Keratinocyte (primary cell): ENCODE results near the gene ZFYVE26.

ENCODE experiments used
- EZH2 ChIP-seq: IDR thresholded peaks from one replicate; pipeline ENCODE4 v1.6.1; 2012; ENCODE audit warnings: inconsistent platforms, mild to moderate bottlenecking, low read length, moderate library complexity
- TF ChIP-seq, protein P1 (sequence below), 3 experiments: IDR thresholded peaks in 1 of 3; conservative IDR thresholded peaks in 1 of 3; optimal IDR thresholded peaks in 1 of 3; 2 replicates in 2 of 3; 3 replicates in 1 of 3; pipeline versions ENCODE3 to v1.5.1; 2011; ENCODE audit warnings: low read length in 3 of 3, mild to moderate bottlenecking in 3 of 3, moderate library complexity in 2 of 3, control low read depth in 1 of 3, inconsistent platforms in 1 of 3; ENCODE audit not compliant: insufficient read depth in 2 of 3; ENCODE audit errors: extremely low read depth in 1 of 3

DNA sequence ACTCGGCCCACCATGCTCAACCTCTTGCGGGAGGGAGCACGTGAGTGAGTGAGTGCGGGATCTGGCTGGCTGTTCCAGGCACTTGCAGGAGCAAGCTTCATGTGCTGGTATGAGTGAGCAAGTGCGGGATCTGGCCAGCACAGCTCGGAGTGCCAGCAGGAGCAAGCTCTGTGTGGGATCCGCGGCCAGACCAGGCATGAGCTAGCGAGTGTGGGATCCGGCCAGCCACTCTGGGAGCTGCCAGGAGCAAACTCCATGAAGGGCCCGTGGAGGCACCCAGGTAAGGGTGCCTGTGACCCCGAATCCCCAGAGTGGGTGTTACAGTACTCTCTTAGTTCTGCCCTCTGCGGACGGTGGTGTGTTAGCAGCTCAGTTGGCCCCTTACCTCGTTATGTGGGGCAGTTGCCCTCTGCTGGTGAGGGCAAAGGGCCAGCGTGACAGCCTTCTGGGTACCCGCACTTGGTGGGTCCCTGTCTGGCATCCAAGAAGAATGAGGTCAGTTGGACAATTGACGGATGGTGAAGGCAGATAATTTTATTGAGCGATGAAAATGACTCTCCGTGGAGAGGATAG, 41.5 kb upstream of the ZFYVE26 start:
- TF ChIP-seq, protein P1, sequence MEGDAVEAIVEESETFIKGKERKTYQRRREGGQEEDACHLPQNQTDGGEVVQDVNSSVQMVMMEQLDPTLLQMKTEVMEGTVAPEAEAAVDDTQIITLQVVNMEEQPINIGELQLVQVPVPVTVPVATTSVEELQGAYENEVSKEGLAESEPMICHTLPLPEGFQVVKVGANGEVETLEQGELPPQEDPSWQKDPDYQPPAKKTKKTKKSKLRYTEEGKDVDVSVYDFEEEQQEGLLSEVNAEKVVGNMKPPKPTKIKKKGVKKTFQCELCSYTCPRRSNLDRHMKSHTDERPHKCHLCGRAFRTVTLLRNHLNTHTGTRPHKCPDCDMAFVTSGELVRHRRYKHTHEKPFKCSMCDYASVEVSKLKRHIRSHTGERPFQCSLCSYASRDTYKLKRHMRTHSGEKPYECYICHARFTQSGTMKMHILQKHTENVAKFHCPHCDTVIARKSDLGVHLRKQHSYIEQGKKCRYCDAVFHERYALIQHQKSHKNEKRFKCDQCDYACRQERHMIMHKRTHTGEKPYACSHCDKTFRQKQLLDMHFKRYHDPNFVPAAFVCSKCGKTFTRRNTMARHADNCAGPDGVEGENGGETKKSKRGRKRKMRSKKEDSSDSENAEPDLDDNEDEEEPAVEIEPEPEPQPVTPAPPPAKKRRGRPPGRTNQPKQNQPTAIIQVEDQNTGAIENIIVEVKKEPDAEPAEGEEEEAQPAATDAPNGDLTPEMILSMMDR (optimal IDR thresholded peaks at IDR 0.05 in 1 of 3, IDR thresholded peaks at IDR 0.05 in 1 of 3, conservative IDR thresholded peaks at IDR 0.05 in 1 of 3; ENCODE audit: extremely low read depth in 1 of 3, insufficient read depth in 2 of 3, low read length in 3 of 3): no peak
- no peak for TF ChIP-seq EZH2
